22Rv1 (cell line): Measurements from ENCODE around the gene MAMLD1.

ENCODE experiments used
- H3K27ac ChIP-seq: fragments of 450-650 bp; 2 replicates; pipeline ENCODE4 v1.5.1; 2017
- CTCF ChIP-seq: fragments of 450-650 bp; IDR thresholded peaks from 2 replicates; pipeline ENCODE4 v1.5.1; 2017; ENCODE audit warnings: mild to moderate bottlenecking
- ZFX ChIP-seq: fragments of 450-650 bp; IDR thresholded peaks from 2 replicates; pipeline ENCODE4 v1.6.1; 2017; ENCODE audit warnings: antibody characterized with exemption, borderline replicate concordance

MAMLD1 gene

DNA sequence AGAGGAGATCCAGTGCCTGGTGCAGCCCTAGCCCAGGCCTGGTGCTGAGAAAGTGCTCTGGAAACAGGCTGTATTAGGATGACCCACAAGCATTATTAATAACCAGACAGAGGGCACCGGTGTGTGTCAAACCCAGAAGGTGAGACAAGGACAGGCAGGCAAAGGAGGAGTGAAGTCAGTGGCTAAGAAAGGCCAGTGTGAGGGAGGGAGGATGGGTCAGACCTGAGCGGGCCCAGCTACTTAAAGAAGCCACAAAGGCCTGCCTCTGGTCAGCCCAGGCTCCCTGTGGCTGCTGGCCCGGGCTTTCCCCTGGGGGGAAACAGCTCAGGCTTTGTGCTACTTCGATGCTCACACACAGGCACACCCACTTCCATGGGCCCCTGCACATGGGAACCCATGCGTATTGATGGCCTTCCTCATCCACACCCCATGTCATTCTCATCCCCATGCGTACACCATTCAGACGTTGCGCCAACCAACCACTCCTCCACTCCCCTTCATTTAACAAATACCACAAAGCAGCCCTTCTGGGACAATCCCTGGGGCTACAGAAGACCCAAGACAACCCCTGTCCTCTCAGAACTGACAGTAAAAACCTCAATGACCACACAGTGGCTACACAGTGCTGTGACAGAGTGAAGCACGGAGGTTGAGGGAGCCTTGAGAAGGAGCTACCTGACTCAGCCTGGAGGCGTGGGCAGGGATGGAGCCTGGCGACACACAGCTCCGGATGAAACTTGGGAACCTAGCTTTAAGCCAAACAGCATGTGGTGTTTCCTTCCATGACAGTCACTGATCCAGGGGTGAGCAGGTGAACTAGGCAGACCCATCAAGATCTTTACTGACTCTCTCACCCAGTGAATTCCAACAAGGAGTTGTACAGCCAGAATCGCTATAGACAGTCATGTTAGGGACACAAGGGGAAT lies 180.4 kb downstream of the MAMLD1 start:
- H3K27ac ChIP-seq, result no peak overlapping the region
- TF ChIP-seq CTCF, result no peak
- TF ChIP-seq ZFX, result no peak

DNA sequence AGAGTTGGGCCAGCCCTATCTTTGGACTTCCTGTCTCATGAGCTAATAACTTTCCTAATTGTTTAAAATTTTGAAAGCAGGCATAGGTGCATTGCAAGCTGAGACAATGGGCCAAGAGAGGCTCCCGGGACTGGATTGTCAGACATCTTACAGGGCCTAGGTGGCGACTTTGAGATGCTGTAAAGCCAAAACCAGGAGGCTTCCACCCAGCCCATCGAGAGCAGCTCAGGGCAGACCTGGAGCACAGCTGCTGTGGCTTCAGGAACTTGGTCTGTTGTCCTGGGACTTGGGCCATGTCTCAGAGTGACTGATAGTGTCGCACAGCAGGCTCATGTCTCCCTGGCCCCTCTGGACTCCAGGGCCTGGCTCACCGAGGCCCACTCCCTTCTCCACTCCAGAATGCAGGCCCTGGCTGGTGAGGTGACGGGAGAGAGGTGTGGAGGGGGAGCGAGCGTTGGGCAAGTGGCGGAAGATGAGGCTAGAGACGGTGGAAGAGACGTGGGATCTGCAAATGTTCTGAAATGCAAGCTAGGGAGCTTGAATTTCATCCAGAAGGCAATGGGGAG lies 181.2 kb downstream of the MAMLD1 start:
- no peak overlapping the region for H3K27ac ChIP-seq
- TF ChIP-seq CTCF, result no peak
- TF ChIP-seq ZFX, result no peak

DNA sequence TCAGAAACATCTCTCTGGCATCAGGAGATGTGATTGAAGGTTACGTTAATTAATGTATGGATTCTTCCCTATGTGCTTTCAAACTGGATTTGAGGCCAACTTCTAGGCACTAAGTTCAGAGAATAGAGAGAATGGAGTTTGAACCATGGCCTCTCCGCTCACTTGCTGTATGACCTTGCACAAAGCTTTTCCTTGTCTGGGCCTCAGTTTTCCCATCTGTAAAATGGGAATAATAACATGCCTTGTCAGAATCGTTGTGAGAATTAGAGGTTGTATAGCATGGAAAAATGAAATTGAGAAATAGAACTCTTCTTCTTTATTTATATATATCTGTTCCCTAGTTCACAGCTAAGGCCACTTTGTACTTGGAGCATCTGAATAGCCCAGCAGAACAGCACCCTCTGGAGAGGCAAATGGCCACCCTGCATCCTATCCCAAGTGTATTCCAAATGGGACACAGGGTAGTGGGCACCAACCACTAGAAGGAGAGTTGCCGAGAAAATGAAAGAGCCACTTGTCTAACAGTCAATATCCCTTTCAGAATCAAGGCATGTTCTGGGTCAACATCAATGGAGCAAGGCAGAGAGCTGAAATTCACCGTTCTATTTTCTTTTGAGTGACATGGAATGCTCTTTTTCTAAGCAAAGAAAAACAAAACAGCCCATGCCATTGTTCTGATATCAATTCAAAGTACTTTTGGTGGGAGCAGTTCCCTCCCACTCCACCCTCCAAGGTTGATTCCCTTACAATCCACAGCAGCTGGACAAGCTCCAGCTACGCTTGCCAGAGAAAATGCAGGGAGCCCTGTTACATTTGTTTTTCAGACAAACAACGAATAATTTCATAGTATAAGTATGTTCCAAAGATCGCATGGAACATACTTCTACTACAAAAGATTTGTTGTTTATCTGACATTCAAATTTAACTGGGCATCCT lies 182.0 kb downstream of the MAMLD1 start:
- TF ChIP-seq CTCF (no peak), ZFX (no peak)
- no peak overlapping the region for H3K27ac ChIP-seq

GRCh38 chrX:150546711-150547153 lies 183.6 kb downstream of the MAMLD1 start:
- no peak for TF ChIP-seq CTCF
- no peak for TF ChIP-seq ZFX

GRCh38 chrX:150547375-150548115 lies 184.4 kb downstream of the MAMLD1 start:
- TF ChIP-seq ZFX (no peak), CTCF (no peak)
- no peak overlapping the region for H3K27ac ChIP-seq

More at GRCh38 chrX:150546711-150547153, 183.6 kb downstream of the MAMLD1 start:
- no peak overlapping the region for H3K27ac ChIP-seq

- TF ChIP-seq ZFX (no peak), CTCF (no peak)
- H3K27ac ChIP-seq, result no peak overlapping the region
Measured at GRCh38 chrX:150548251-150548650, 185.1 kb downstream of the MAMLD1 start.
